ENCODE data around the gene KCNK7. TPM values are rescaled to one million over a fixed set of nuclear protein-coding genes. Genes with fewer than 3 reads are reported as not detected.

The KCNK7 gene
- total RNA-seq, 3 donors from 2014 or later (not counting 1 experiment from before 2014, with no cell fraction given): 6.3 to 11.2 (median 7.1) TPM

DNA sequence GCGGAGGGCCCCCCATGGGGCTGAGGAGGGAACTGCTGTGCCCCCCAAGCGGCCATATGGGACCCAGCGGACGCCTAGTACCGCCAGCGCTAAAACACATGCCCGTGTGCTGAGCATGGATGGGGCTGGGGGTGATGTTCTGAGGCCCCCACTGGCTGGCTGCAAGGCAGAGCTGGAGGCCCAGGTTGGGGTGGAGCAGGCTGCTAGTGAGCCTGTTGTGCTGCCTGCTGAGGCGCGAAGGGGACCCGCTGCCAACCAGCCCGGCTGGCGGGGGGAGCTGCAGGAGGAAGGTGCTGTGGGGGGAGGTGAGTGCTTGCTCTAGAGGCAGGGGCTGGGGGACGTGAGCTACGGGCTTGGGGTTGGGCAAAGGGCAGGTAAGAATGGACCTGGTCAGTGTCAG is 23.2 kb upstream of the KCNK7 start:
- TF ChIP-seq, protein P1, sequence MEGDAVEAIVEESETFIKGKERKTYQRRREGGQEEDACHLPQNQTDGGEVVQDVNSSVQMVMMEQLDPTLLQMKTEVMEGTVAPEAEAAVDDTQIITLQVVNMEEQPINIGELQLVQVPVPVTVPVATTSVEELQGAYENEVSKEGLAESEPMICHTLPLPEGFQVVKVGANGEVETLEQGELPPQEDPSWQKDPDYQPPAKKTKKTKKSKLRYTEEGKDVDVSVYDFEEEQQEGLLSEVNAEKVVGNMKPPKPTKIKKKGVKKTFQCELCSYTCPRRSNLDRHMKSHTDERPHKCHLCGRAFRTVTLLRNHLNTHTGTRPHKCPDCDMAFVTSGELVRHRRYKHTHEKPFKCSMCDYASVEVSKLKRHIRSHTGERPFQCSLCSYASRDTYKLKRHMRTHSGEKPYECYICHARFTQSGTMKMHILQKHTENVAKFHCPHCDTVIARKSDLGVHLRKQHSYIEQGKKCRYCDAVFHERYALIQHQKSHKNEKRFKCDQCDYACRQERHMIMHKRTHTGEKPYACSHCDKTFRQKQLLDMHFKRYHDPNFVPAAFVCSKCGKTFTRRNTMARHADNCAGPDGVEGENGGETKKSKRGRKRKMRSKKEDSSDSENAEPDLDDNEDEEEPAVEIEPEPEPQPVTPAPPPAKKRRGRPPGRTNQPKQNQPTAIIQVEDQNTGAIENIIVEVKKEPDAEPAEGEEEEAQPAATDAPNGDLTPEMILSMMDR (IDR thresholded peaks at IDR 0.05): no peak
- H3K4me3 Mint-ChIP-seq: no peak overlapping the region
- Histone ChIP-seq H3K27ac (ENCODE audit: low read length) (no peak overlapping the region), H3K4me3 (ENCODE audit: low read length) (no peak overlapping the region), H3K4me1 (ENCODE audit: control insufficient read depth, insufficient read depth, low read length) (peaks cover 25% of the 10 kb centered on the region), H3K36me3 (ENCODE audit: control insufficient read depth, insufficient read depth, low read length) (peaks cover 59% of the 10 kb centered on the region), H3K27me3 (ENCODE audit: control insufficient read depth, insufficient read depth, low read length) (no peaks in the 10 kb centered on the region), H3K9me3 (ENCODE audit: control insufficient read depth, insufficient read depth, low read length) (no peaks in the 10 kb centered on the region)
- H3K27ac Mint-ChIP-seq: peak overlapping the region in 1 of 2 donors; percentile 42
- H3K27me3 Mint-ChIP-seq (ENCODE audit: low read depth in 2 of 2): no peaks in the 10 kb centered on the region
- peaks cover 17 to 30% of the 10 kb centered on the region in 2 donors for H3K4me1 Mint-ChIP-seq
- WGBS (ENCODE audit: insufficient coverage): 95% methylated on average over 14 of the region's 14 CpGs
- DNase-seq: no peak
- no peaks in the 10 kb centered on the region for H3K36me3 Mint-ChIP-seq
- intact Hi-C loops (cut with micrococcal nuclease): loop anchor here (5.0 kb wide), 1 partner anchor 34 kb away; no protein-coding TSS in a partner anchor
- ATAC-seq: no peak
- no peaks in the 10 kb centered on the region for H3K9me3 Mint-ChIP-seq

DNA sequence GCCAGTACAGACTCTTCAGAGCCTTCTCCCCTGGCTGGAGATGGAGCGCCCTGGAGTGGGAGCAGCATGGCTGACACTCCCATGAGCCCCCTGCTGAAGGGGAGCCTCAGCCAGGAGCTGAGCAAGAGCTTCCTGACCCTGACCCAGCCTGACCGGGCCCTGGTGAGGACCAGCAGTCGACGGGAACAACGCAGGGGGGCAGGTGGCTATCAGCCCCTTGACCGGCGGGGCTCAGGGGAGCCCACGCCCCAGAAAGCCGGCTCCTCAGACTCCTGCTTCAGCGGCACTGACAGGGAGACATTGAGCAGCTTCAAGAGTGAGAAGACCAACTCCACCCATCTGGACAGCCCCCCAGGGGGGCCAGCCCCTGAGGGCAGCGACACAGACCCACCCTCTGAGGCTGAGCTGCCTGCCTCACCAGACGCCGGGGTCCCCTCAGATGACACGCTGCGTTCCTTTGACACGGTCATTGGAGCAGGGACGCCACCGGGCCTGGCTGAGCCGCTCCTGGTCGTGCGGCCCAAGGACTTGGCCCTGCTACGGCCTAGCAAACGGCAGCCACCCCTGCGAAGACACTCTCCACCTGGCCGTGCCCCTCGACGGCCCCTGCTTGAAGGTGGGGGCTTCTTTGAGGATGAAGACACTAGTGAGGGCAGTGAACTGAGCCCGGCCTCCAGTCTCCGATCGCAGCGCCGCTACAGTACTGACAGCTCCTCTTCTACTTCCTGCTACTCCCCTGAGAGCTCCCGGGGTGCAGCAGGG is 22.6 kb upstream of the KCNK7 start:
- peak overlapping the region; percentile 42 for H3K4me3 Mint-ChIP-seq

DNA sequence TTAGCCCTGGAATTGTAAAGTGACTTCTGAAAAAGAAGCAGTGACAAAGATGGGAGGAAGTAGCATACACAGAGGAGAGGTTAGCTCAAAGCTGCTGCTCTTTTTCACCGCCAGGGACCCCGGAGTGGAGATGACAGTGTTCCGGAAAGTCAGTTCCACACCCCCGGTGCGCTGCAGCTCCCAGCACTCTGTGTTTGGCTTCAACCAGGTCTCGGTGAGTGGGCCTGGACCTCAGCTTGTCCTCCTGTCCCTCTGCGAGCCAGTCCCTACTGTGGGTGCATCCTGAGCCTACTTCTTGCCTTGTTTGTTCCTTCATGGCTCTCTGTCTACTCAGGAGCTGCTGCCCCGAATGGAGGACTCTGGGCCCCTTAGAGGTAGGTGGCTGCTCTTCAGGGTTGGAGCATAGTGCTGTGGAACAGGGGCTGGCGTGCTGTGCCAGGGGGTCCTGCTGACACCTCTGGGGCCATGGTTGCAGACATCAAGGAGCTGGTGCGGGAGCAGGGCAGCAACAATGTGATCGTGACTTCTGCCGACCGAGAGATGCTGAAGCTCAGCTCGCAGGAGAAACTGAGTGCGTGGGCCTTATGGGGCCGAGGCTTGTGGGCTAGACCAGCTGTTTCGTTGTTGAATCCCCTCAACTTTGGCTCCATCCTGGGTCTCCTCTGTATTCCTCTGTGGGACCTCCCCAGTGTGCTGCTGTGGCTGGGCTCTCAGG is 21.7 kb upstream of the KCNK7 start:
- Mint-ChIP-seq H3K9me3 (no peaks in the 10 kb centered on the region), H3K27me3 (ENCODE audit: low read depth in 2 of 2) (no peaks in the 10 kb centered on the region), H3K4me3 (peak overlapping the region; percentile 94), H3K27ac (peak overlapping the region; percentile 90 to 97), H3K4me1 (peaks cover 20 to 41% of the 10 kb centered on the region in 2 donors), H3K36me3 (no peaks in the 10 kb centered on the region)
- Histone ChIP-seq H3K27me3 (ENCODE audit: control insufficient read depth, insufficient read depth, low read length) (no peaks in the 10 kb centered on the region), H3K4me1 (ENCODE audit: control insufficient read depth, insufficient read depth, low read length) (peaks cover 39% of the 10 kb centered on the region), H3K4me3 (ENCODE audit: low read length) (no peak overlapping the region), H3K9me3 (ENCODE audit: control insufficient read depth, insufficient read depth, low read length) (no peaks in the 10 kb centered on the region), H3K27ac (ENCODE audit: low read length) (no peak overlapping the region), H3K36me3 (ENCODE audit: control insufficient read depth, insufficient read depth, low read length) (peaks cover 49% of the 10 kb centered on the region)
- 94% methylated on average over 17 of the region's 17 CpGs for WGBS (ENCODE audit: insufficient coverage)
- DNase-seq (no peak), ATAC-seq (no peak)
- intact Hi-C loops (cut with micrococcal nuclease): loop anchor here (5.0 kb wide), 1 partner anchor 35 kb away; no protein-coding TSS in a partner anchor
- TF ChIP-seq, protein P1 (IDR thresholded peaks at IDR 0.05): no peak

More for the DNA sequence above, 22.6 kb upstream of the KCNK7 start:
- Histone ChIP-seq H3K27me3 (ENCODE audit: control insufficient read depth, insufficient read depth, low read length) (no peaks in the 10 kb centered on the region), H3K9me3 (ENCODE audit: control insufficient read depth, insufficient read depth, low read length) (no peaks in the 10 kb centered on the region), H3K4me1 (ENCODE audit: control insufficient read depth, insufficient read depth, low read length) (peaks cover 31% of the 10 kb centered on the region), H3K36me3 (ENCODE audit: control insufficient read depth, insufficient read depth, low read length) (peaks cover 54% of the 10 kb centered on the region), H3K27ac (ENCODE audit: low read length) (no peak overlapping the region), H3K4me3 (ENCODE audit: low read length) (no peak overlapping the region)
- Mint-ChIP-seq H3K9me3 (no peaks in the 10 kb centered on the region), H3K27ac (peak overlapping the region in 1 of 2 donors; percentile 42), H3K36me3 (no peaks in the 10 kb centered on the region), H3K27me3 (ENCODE audit: low read depth in 2 of 2) (no peaks in the 10 kb centered on the region), H3K4me1 (peaks cover 17 to 33% of the 10 kb centered on the region in 2 donors)
- TF ChIP-seq, protein P1 (IDR thresholded peaks at IDR 0.05): no peak
- intact Hi-C loops (cut with micrococcal nuclease): loop anchor here (5.0 kb wide), 1 partner anchor 34 kb away; no protein-coding TSS in a partner anchor
- DNase-seq (no peak), ATAC-seq (no peak)
- WGBS (ENCODE audit: insufficient coverage): 98% methylated on average over 33 of the region's 33 CpGs
